HG03066 (cell line): ENCODE measurements around the gene ATF4.

ENCODE experiments used
- ATAC-seq: cut with Tn5 transposase; IDR thresholded peaks from one replicate; pipeline ENCODE4 v1.9.1; 2021; ENCODE audit warnings: low read depth; ENCODE audit not compliant: unreplicated experiment

Gene ATF4

GRCh38 chr22:39556970-39557841, 36.8 kb downstream of the ATF4 start:
- no peak for ATAC-seq

- ATAC-seq: no peak
Measured at GRCh38 chr22:39558254-39558727, 37.9 kb downstream of the ATF4 start.

- ATAC-seq: no peak
Measured at GRCh38 chr22:39558950-39559349, 38.6 kb downstream of the ATF4 start.

- no peak for ATAC-seq
Measured at GRCh38 chr22:39559456-39560105, 39.2 kb downstream of the ATF4 start.

- no peak for ATAC-seq
Measured at GRCh38 chr22:39560127-39560526, 39.8 kb downstream of the ATF4 start.

GRCh38 chr22:39562839-39563489, 42.6 kb downstream of the ATF4 start:
- ATAC-seq: no peak

- ATAC-seq: no peak
Measured at GRCh38 chr22:39563571-39564428, 43.4 kb downstream of the ATF4 start.

- ATAC-seq: no peak
Measured at GRCh38 chr22:39565414-39565944, 45.1 kb downstream of the ATF4 start.

- ATAC-seq: no peak
Measured at GRCh38 chr22:39567135-39567946, 47.0 kb downstream of the ATF4 start.

- ATAC-seq: no peak
Measured at GRCh38 chr22:39568278-39568981, 48.1 kb downstream of the ATF4 start.

- ATAC-seq: no peak
Measured at GRCh38 chr22:39569066-39569465, 48.7 kb downstream of the ATF4 start.

GRCh38 chr22:39570226-39570625, 49.9 kb downstream of the ATF4 start:
- ATAC-seq: no peak

GRCh38 chr22:39570665-39571064, 50.3 kb downstream of the ATF4 start, which contains the start of gene CACNA1I:
Gene CACNA1I (plus strand): TSS chr22:39570753. CDS start chr22:39570753, 0 bp downstream.
- no peak for ATAC-seq

- no peak for ATAC-seq
Measured at GRCh38 chr22:39571538-39571937, 51.2 kb downstream of the ATF4 start.
